Sciatic nerve (tissue), 2 donors: ENCODE results near the gene CMSS1. TPM values are rescaled to one million over a fixed set of nuclear protein-coding genes. Genes with fewer than 3 reads are reported as not detected.
A peak's percentile ranks its signal among the peaks of the same experiment; 100 is the strongest.

Source experiments
- ATAC-seq: fragments of 200-7000 bp; cut with Tn5 transposase; one replicate; pipeline ENCODE4 v1.9.1; 2020; ENCODE audit warnings: mild to moderate bottlenecking, moderate library complexity
- DNase-seq: peaks from one replicate; pipeline ENCODE4 v3.0.0-alpha.2; 2020; ENCODE audit warnings: low spot score
- intact Hi-C: fragments of 100-400 bp; cut with DNase I; formaldehyde crosslinking; loops from one replicate; pipeline ENCODE4 v1.14.2; 2022
- total RNA-seq: library from RNA; stranded (reverse); fragmentation: NEBNext Ultra II Directional; extraction: Animal tissue kit (Norgen Biotek cat#: 25700); gene quantifications from one replicate; pipeline ENCODE4 v1.2.1, GENCODE V29; 2021
- donor health status: DM: no; HTN: no; CAD: no.
- donor health status: DM: no; HTN: no; CAD: no.

CMSS1 gene
- total RNA-seq, 1 donor from 2014 or later, result 26.7 TPM

DNA sequence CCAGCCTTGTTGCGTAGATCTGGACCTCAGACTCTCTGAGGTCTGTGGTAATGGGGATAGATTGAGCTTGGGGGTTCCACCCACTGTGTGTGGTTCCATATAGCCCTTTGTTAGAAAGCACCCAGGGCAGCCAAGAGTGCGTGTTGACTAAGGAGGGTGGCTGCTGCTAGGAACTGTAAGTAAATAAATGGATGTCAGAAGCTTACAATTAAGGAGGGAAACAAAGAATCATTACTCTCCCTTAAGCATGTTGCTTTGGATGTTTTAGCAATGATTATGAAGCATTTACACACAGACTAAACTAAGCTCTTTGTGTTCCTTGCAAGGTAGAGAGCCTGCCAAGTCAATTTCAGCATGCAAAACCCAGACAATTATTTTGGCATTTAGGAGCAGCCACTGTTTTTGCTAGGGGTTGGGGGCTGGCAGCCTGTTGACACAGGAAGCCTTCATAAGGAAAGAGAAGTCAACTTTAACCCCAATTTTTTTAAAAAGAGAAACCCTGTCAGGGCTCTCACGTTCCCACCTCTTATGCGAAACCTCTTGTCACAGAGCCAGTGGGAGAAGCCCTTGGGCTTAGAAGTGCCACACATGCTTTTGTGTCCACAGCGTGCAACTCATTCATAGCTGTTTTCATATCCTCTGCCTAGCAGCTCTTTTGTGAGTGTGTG is 127.8 kb downstream of the CMSS1 start:
- ATAC-seq (peak; percentile 68), DNase-seq (no peak)
- intact Hi-C loops, result no loop called here

DNA sequence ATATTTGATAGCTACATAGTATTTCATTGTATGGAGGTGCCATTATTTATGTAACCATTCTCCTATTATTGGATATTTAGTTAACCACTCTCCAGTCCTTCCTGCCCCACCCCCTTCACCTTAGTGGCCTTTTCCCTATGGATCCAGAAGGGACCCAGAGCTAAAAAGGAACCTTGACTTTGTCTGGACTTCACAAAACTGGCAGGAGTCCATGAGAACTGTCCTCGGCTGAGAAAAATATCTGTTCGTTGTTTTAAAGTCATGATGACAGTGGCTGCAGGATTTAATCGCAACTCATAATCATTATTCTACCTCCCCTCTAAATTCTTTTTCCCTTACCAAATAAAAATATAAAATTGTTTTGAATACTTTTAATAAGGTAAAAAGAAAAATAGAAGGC is 129.7 kb downstream of the CMSS1 start:
- intact Hi-C loops, result no loop called here
- ATAC-seq (no peak), DNase-seq (no peak)

DNA sequence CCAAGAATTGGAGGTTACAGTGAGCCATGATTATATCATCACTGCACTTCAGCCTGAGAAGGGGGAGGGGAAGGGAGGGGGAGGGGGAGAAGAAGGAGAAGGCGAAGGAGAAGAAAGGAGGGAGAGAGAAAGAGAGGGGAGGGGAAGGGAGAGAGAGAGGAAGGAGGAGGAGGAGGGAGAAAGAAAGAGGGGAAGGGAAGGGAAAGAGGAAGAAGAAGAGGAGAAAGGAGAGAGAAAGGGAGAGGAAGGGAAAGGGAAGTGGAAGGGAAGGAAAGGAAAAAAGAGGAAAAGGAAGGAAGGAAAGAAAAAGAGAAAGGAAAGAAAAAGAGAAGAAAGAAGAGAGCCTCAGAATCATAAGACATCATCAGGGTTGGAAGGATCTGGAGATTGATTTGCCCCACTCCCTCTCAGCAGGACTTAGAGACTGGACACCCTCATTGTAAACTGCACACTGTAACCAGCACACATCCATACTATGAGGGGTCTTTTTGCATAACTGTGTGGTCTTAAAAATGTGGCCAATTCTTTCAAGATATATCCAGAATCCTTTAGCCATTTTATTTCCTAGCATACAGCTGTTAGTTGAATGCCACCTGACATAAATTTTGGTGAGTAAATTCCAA is 130.9 kb downstream of the CMSS1 start:
- no peak for DNase-seq
- no peak for ATAC-seq
- intact Hi-C loops, result no loop called here

DNA sequence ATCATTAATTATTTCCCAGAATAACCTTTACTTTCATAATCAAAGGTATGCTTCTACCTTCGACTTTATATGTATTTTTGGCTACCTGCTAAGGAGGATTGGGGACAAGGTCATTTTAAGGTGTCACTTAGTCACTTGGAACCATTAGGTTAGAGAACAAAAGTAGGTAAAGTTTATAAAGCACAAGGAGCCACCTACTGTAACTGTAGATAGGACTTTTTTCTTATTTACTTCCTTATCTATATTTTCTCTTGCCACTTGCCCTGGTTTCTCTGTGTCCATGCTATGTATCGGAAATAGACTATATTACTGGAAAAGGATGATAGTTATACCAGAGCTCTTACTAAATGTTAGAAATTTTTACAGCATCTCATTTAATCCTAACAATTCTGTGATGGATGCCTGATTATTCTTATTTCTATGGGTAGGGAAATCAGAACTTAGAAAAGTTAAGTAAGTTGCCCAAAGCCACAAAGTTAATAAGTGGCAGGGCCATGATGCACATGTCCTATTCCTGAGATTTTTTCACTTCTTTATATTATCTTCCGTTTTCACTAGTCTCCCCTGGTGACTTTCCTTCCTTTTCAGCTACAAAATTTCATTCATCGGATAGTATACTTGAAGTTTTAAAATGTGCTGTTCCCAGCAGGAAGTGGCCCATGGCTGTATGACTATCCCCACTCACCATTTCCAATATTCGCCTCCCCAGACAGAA is 132.5 kb downstream of the CMSS1 start:
- ATAC-seq (no peak), DNase-seq (no peak)
- intact Hi-C loops, result no loop called here

DNA sequence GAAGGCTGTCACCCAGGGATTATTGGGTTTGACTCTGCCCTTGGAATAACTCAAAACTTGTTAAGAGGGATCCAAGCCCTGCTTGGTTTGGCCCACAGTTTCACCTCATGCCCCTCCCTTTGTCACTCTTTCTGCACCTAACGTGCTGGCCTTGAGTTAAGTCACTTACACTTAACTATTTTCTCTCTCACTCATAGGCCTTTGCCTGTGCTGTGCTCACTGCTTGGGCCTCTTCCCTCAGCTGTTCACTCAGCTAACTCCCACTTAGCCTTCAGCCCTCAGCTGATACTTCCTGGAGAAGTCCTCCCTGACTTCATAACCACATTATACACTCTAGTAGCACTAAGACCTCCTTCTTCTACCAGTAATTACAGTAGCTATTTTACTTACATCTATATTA is 133.3 kb downstream of the CMSS1 start:
- DNase-seq (no peak), ATAC-seq (no peak)
- intact Hi-C loops, result no loop called here

DNA sequence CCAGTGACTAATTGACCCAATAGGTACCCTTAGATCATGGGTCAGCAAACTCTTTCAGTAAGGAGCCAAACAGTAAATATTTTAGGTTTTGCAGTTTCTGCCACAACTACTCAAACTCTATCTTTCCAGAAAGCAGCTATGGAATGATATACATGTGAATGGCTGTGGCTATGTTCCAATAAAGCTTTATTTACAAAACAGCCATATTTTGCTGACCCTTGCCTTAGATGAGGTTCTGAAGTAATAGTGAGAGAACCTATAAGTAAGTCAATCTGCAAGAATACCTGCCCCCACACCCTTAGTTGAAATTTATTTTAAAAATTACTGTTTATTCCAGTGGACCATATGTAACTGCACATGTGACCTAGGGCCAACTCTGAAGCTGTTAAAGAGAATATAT is 134.0 kb downstream of the CMSS1 start:
- DNase-seq (no peak), ATAC-seq (no peak)
- intact Hi-C loops, result no loop called here

DNA sequence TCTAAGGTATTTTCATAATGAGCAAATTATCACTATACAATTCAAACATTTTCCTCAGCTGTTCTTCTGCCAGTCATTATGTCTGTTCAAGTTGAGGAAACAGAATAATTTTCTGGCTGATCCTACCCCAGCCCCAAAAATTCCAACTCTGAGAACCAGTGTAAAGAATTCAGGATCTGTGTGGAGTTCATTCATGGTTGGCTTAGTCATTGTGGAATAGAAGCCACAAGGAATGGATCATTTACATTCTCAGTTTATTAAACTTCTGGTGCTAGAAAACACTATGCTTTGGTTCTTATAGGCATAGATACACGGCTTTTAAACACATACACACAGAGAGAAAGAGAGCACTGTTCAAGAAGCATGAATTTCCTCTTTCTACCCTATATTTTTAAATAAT is 134.6 kb downstream of the CMSS1 start:
- intact Hi-C loops, result no loop called here
- DNase-seq (no peak), ATAC-seq (no peak)

DNA sequence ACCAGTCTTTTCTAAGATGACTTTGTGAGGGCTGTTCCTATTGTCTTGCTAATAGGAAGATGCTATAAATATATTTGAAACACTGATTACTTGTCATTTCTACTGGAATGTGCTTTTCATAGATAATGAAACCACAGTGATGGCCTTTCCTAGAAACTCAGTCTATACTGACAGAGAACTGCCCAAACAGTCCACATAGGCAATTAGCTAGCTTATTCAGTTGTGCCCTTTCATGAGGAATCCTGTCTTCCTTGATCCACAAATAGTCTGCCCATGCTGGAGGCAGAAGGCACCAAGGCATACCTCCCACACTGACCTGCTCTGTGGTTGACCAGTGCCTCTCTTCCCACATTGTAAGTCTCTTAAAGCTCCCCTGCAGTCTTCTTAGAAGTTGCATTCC is 135.9 kb downstream of the CMSS1 start:
- intact Hi-C loops, result no loop called here
- ATAC-seq, result no peak

DNA sequence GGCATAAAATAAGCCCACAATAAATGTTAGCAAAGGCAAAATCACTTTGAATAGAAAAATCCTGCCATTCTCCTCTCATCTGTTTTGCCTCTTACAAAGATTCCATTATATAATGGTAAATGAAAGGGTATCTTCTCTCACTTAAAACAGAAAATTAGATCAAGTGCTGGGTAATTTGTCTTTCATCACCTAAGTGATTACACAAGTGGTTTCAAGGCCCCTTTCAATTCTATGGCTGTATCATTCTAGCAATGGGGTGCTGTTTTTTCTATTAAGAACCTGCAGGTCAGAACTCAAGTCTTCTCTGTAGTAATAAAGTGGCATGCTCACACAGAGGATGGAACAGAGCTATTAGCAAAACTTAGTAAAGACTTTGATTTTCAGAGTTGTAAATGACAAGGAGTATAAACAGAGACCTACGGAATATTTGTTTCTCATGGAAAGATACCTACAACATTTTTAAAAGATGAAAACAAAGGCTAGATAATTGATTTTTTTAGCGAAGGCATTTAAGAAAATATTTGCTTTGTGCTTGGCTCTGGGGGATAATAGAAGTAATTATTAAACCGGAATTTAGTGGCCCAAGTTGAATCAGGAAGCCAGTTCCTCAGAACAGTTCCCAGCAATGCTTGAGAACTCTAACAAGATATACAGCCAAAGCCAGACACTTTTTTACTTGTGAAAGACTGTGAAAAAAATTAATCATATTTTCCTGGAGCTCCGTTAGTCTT is 137.4 kb downstream of the CMSS1 start:
- ATAC-seq, result no peak
- intact Hi-C loops, result no loop called here
- DNase-seq, result no peak

More for the DNA sequence above, 135.9 kb downstream of the CMSS1 start:
- no peak for DNase-seq

DNA sequence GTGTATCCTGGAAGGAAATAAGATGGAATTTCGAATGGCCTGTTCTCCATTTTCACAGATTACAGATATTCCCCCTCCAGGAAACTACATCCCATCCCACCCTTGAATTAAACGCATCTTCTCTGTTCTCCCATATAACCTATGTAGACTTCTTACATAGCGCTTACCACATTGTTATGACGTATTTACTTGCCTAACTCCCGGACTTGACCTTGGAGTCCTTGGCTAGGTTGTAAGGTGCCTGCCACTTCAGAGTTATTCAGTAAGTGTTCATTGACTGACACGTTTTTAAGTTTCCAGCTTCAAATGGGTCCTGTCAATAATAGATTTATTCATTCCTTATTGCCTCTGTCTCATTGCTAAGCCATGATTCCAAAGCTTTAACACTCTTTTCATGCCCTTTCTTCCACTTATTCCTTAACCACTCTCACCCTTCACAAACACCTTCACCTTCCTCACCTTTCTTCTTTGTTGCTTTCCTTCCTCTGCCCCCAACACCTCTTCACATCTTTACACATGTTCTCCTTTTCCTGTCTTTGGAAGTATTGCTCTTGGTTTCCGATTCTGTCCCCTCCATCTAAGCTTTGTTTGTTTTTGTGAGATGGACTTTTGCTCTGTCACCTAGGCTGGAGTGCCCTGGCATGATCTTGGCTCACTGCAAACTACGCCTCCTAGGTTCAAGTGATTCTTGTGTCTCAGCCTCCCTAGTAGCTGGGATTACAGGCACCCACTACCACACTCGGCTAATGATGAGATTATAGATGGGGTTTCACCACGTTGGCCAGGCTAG is 138.3 kb downstream of the CMSS1 start:
- ATAC-seq (no peak), DNase-seq (no peak)
- intact Hi-C loops, result no loop called here

DNA sequence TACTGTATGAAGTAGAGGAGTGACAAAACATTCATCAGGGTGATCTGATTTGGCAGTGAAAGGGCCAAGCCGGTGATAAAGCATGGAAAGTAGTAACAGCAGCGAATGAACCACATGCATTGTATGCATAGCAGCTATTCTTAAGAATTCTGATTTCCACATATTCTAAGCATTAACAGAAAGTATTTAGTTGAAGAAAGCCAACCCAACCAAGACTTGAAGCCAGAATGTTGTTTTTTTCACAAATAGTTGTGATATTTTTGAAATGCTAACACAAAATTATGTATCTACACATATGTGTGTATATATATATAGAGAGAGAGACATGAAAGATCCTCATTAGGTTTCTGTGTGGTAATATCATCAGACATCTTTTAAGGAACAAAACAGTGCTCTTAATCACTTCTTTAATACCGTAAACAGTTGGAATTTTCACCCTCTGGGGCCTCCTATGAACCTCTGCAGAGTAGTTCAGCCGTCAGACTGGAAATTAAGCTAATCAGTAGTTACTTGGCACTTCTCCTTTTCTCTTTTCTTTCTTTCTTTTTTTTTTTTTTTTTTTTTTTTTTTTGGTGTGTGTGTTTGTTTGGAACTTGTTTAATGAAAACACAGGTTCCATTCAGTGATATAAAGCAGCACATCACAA is 139.6 kb downstream of the CMSS1 start:
- no peak for ATAC-seq
- intact Hi-C loops, result no loop called here
- no peak for DNase-seq

DNA sequence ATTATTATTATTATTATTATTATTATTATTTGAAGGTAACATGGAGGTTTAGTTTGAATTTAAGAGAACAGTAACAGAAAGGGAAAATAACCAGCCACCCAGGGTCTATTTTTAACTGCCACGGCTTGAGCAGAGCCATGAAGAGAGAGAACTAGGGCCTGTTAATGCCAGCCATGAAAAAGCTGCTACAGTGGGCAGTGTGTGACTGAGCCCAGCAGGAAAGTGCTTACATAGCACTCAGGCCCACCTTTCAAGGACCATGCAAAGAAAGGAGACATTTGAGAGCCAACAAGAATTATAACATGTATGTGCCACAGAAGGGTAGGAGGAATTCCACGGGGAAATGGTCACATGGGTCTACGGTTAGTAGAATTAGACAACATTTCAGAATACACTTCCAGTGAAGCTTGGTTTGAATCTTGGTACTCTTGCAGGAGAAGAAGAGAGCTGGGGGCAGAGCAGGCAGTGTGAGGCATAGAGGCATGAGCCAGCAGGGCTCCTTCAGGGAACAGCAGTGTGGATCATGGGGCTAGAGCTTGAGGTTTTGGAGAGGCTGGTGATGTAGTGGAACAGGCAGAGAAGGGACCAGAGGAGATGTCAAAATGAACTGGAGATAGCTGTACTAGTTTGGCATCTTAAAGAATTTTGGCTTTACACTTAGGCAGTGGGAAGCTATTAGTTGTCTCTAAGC is 140.7 kb downstream of the CMSS1 start:
- intact Hi-C loops, result no loop called here
- ATAC-seq (no peak), DNase-seq (no peak)

DNA sequence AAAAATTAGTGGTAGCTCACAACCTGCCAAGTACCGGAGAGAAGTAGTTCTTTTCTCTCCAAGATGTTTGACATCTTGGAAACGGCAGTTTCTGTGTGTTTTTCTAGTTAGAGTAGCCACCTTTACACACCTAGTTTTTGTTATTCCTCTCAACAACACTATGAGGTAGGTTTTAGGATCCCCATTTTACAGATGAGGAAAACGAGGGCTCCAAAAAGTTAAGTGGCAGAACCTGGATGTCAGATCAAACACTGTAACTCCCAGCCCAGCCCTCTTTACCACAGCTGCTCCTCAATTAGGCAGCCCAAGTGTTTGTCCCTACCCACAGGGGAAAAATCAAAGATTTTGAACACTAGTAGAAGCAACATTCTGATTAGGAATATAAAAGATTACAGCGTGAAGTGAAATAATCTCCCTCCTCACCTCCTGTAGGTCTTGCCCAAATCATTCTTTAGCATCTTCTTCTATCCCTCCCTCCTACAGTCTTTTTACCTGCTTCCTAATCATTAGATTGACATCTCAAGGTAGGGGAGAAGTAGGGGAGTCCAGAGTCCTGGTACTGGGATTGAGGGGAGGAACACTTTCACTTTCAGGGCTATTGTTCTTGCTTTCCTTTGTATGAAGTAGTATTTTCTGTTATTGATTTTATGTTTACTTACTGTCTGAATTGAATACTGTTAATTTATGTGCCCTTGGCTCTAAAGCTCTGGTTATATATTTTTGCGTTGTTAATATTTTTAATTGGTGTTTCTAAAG is 142.6 kb downstream of the CMSS1 start:
- no peak for DNase-seq
- ATAC-seq, result no peak
- intact Hi-C loops, result no loop called here

DNA sequence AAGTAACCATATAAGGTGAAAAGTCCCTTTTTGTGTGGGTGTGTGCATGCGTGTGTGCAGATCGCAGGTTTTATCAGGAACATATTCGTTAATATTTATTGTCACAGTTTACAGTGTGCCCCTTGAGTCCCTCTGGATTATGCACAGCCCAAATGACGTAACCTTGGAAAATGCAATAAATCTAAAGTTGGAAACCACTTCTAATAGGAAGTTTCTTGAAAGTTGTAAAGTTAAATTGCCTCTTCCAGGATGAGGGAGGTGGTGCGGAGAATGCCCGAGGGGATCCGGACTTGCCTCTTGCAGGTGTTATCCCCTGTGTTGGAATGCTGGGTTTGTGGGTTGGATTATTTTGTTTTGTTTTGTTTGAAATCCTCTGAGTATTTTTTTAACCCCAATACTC is 143.3 kb downstream of the CMSS1 start:
- intact Hi-C loops, result no loop called here
- no peak for ATAC-seq
- no peak for DNase-seq

DNA sequence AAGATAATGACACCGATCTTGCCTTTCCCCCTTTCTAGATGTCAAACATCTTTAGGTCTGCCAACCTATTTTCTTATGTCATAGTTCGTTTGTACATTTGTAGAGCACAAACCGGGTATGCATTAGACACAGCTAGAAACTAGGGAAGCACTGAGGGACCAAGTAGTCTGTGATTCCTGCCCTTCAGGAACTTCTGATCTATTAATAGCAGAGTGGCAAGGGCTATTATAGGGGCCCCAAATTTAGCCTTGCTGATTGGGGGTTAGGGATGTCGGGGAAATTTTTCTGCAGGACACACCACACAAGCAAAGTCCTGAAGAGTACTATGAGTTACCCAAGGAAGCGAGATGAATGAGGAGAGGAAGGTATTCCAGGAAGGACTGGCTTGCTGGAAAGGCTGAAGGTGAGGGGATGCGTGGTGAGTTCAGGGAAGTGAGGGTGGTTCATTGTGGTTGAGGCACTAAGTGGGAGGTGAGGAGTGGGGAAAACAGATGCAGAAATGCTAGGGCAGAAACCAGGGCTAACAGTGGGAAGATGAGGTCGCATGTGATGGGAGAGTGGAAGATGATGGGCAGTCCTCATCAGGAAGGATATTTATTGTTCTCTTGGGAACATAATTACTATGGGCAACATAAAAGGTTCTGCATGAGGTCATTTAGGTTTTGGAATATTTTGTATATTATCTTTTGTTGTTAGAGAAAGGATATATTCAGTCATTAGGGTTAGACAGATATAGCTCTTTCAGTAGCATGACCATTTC is 144.3 kb downstream of the CMSS1 start:
- DNase-seq (no peak), ATAC-seq (no peak)
- intact Hi-C loops, result no loop called here

DNA sequence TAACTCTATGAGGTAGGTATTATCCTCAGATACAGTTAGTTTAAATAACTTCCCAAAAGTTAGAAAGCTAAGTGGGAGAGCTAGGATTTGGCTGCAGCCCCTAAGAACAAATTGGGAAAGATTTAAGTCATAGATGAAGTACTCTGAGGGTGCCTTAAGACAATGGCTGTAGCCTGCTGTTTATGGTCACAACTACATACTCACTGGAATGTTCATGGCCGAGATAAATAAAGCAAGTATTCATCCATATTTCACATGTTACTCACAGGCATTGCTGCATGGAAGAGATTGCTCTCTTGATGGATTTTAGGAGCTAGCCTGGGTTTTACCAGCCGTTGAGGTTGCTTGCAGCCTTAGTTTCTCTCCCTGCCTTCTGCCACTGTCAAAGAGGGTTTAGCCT is 145.0 kb downstream of the CMSS1 start:
- intact Hi-C loops, result no loop called here
- ATAC-seq (no peak), DNase-seq (no peak)

DNA sequence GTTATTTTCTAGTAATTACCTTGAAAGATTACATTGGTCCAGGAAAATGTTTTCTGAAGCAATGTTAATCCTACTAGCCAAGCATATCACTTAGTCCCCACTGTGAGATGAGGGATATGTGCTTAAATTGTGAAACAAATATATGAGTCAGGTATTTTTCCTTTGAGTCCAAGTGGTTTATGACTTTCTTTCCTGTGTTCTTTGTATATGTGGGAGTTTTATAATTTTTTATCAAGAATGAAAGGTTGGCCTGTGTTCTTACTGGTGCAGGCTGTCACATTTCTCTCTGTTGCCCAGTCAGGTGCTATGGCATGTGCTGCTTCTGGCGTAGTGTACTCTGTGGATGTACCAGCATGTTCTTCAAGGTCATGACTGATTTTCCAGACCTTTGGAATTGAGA is 147.4 kb downstream of the CMSS1 start:
- ATAC-seq, result no peak
- DNase-seq, result no peak
- intact Hi-C loops, result no loop called here
